ENCODE measurements around the gene SEPTIN7.

The SEPTIN7 gene

GRCh38 chr7:35776686-35777085 lies 24.2 kb upstream of the SEPTIN7 start:
- TF ChIP-seq POLR2A (IDR thresholded peaks at IDR 0.05; ENCODE audit: low read depth, low read length) = no peak
- peak; percentile 20 for FAIRE-seq
- DNase-seq (ENCODE audit: insufficient read length, low spot score) = no peak

DNA sequence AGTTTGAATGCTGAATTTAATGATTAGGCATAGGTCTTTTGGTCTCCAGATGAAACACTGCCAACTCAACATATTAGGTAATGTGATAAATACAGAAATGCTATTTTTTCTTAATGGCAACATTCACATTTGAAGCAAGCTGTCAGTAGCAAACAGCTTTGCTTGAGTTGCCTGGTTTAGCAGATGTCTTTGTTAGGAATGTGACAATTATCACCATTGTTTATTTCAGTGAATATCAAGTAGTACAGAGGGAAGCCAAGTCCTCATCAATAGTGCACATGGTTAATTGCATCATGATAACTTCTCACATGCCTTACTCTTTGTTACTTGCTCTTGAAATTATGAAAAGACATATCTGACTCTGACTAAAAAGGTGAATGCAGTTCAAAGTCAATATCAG lies 23.7 kb upstream of the SEPTIN7 start:
- DNase-seq (ENCODE audit: insufficient read length, low spot score) = no peak
- FAIRE-seq = peak; percentile 75
- no peak for TF ChIP-seq POLR2A (IDR thresholded peaks at IDR 0.05; ENCODE audit: low read depth, low read length)

GRCh38 chr7:35780070-35780469 lies 20.8 kb upstream of the SEPTIN7 start:
- FAIRE-seq (no peak), DNase-seq (ENCODE audit: insufficient read length, low spot score) (no peak)
- no peak for TF ChIP-seq POLR2A (IDR thresholded peaks at IDR 0.05; ENCODE audit: low read depth, low read length)

DNA sequence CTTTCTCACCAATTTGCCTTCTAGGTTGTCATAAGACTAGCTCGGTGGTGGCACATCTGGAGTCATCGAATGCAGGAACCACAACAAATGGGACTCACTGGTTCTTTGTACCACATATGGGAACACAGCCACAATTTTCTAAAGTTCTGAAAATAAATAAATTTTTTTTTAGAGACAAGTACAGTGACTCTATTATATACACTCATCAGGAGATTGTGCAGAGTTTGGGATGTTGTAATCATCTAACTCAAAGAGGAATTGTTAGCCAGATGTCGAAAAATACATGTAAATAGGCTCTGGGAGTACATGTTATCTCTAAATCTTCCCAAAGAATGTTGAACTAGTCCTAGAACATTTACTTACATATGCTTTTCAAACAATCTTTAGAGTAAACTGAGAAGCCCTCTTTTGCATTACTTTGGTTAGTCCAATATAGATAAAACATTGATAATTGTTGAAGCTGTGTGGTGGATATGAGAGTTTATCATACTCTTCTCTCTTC lies 19.6 kb upstream of the SEPTIN7 start:
- no peak for TF ChIP-seq POLR2A (IDR thresholded peaks at IDR 0.05; ENCODE audit: low read depth, low read length)
- FAIRE-seq (no peak), DNase-seq (ENCODE audit: insufficient read length, low spot score) (no peak)

GRCh38 chr7:35781767-35782515 lies 18.9 kb upstream of the SEPTIN7 start:
- TF ChIP-seq POLR2A (IDR thresholded peaks at IDR 0.05; ENCODE audit: low read depth, low read length) = no peak
- no peak for DNase-seq (ENCODE audit: insufficient read length, low spot score)
- FAIRE-seq = no peak

DNA sequence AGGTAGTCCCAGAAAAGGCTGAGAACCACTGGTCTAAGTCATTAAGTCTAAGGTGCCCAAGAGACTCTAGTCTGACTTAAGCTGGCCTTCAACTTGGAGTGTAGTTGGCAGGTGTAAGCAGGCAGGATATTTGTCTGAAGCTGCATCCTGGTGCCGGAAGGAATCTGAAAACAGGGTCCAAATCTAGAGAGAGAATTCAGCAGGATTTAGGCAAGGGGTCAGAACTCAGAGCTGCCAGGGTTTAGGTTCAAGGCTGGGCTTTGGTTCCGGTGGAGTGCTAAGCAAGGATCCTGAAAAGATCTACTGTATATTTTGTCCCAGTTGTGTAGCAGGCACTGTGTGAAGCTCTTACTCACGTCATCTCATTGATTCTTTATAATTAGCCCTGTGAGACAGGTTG lies 16.5 kb upstream of the SEPTIN7 start:
- no peak for TF ChIP-seq POLR2A (IDR thresholded peaks at IDR 0.05; ENCODE audit: low read depth, low read length)
- FAIRE-seq (no peak), DNase-seq (ENCODE audit: insufficient read length, low spot score) (no peak)

- DNase-seq (ENCODE audit: insufficient read length, low spot score) = no peak
- no peak for FAIRE-seq
- TF ChIP-seq POLR2A (IDR thresholded peaks at IDR 0.05; ENCODE audit: low read depth, low read length) = no peak
These were observed 15.6 kb upstream of the SEPTIN7 start for GRCh38 chr7:35785250-35785649.

DNA sequence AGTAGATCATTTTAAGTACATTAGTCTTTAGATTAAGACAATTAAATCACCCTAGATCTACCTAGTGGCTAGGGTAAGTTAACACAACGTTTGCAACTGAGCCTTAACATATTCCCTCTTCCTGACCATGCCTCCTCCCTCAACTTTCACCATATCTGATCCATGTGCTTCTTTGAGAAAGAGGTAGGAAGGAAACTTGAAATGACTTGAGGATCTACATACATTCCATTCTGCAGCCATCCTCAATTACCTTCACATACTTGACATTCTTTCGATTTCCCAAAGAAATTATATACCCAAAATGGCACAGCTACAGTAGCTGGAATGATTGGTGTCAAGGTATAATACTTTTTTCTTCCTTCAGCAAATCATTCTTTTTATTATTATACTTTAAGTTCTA lies 12.9 kb upstream of the SEPTIN7 start:
- TF ChIP-seq POLR2A (IDR thresholded peaks at IDR 0.05; ENCODE audit: low read depth, low read length) = no peak
- DNase-seq (ENCODE audit: insufficient read length, low spot score) (no peak), FAIRE-seq (no peak)

GRCh38 chr7:35792472-35792871 lies 8.4 kb upstream of the SEPTIN7 start:
- DNase-seq (ENCODE audit: insufficient read length, low spot score) = no peak
- no peak for FAIRE-seq
- TF ChIP-seq POLR2A (IDR thresholded peaks at IDR 0.05; ENCODE audit: low read depth, low read length) = no peak

DNA sequence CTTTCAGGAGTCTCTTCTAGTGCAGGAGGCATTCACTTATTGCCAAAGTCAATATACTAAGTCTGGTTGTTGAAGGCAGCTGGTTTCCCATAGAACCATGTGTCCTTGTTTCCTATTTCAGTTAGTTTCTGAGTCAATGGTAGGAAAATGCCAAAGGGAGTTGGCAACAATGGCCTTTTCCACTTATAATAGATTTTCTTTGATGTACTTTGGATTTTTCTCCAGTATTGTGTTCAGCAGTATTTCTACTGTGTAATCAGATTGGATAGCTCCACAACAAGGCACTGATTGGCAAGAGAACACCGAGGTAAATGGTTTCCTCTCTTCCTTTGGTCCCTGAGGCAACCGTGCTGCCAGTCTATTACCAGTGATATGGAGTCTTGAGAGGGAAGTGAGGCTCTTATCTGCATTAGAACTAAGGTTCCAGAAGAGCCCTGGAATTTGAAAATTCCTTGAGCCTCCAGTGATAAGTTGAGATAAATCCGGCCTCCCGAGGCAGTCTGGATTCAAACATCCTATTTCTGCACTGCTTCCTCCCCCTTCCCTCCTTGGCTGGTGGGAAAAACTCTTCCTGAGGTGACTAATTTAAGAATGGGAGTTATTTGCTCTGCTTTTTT lies 7.9 kb upstream of the SEPTIN7 start:
- DNase-seq (ENCODE audit: insufficient read length, low spot score) (no peak), FAIRE-seq (peak; percentile 52)
- no peak for TF ChIP-seq POLR2A (IDR thresholded peaks at IDR 0.05; ENCODE audit: low read depth, low read length)

DNA sequence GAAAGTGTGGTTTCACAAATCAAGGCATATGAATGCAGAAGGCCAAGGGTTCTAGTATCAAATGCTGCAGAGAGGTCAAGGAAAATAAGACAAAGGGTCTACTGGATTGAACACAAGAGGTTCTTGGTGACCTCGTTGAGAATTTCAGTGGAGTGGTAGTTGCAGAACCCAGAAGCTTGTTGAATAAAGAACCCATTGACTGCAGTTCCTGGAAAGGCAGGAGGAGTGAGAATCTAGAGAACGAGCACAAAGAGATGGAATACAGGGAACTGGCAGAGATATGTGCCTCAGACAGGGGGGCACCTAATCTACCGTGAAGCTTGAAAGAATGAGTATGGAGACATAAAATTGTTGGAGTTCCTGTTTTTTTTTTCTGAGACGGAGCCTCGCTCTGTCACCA lies 3.5 kb upstream of the SEPTIN7 start:
- no peak for TF ChIP-seq POLR2A (IDR thresholded peaks at IDR 0.05; ENCODE audit: low read depth, low read length)
- no peak for FAIRE-seq

GRCh38 chr7:35799846-35800717 lies 775 bp upstream of the SEPTIN7 start:
- FAIRE-seq = peak; percentile 15
- TF ChIP-seq POLR2A (IDR thresholded peaks at IDR 0.05; ENCODE audit: low read depth, low read length) = no peak
- peak; percentile 76 for DNase-seq (ENCODE audit: insufficient read length, low spot score)

More for the DNA sequence above, 3.5 kb upstream of the SEPTIN7 start:
- DNase-seq (ENCODE audit: insufficient read length, low spot score) = no peak

GRCh38 chr7:35801392-35802101 lies 690 bp downstream of the SEPTIN7 start:
- FAIRE-seq (no peak), DNase-seq (ENCODE audit: insufficient read length, low spot score) (peak; percentile 61)
- TF ChIP-seq POLR2A (IDR thresholded peaks at IDR 0.05; ENCODE audit: low read depth, low read length) = no peak; the same call in 1 of the 2 replicates

- TF ChIP-seq POLR2A (IDR thresholded peaks at IDR 0.05; ENCODE audit: low read depth, low read length) = no peak
- no peak for DNase-seq (ENCODE audit: insufficient read length, low spot score)
- no peak for FAIRE-seq
These were observed 1.2 kb downstream of the SEPTIN7 start for GRCh38 chr7:35802102-35802466.
